ENCODE results near the gene CLPTM1L. TPM values are rescaled to one million over a fixed set of nuclear protein-coding genes. Genes with fewer than 3 reads are reported as not detected.

Gene CLPTM1L
- total RNA-seq, 4 donors from 2014 or later, result 65.0 to 165 (median 106) TPM

DNA sequence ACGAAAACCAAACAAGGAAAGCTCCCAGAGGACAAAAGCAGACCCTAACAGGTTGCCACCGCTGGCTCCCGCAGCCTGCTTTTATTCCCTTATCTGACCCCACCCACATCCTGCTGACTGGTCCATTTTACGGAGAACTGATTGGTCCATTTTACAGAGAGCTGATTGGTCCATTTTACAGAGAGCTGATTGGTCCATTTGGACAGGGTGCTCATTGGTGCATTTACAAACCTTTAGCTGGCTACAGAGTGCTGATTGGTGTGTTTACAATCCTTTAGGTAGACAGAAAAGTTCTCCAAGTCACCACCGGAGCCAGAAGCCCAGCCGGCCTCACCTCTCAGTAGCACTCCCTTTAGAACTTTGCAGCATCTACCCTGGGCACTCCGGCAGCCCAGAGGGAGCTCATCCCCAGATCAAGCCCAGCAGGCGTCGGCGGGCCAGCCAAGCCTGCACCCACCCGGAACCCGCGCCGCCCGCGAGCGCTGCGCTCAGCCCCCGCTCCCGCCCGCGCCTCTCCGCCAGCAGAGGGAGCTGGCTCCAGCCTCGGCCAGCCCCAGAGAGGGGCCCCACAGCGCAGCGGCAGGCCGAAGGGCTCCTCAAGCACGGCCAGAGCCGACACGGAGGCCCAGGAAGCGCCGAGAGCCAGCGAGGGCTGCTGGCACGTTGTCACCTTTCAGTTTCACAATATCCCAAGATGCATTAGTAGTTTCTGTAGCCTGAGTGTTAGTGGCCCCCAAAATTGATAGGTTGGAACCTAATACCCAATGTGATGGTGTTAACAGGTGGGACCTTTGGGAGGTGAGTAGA lies 35.3 kb upstream of the CLPTM1L start:
- no peak for ATAC-seq (ENCODE audit: low FRiP score)
- no peak for DNase-seq (ENCODE audit: low spot score)
- TF ChIP-seq, protein P1, sequence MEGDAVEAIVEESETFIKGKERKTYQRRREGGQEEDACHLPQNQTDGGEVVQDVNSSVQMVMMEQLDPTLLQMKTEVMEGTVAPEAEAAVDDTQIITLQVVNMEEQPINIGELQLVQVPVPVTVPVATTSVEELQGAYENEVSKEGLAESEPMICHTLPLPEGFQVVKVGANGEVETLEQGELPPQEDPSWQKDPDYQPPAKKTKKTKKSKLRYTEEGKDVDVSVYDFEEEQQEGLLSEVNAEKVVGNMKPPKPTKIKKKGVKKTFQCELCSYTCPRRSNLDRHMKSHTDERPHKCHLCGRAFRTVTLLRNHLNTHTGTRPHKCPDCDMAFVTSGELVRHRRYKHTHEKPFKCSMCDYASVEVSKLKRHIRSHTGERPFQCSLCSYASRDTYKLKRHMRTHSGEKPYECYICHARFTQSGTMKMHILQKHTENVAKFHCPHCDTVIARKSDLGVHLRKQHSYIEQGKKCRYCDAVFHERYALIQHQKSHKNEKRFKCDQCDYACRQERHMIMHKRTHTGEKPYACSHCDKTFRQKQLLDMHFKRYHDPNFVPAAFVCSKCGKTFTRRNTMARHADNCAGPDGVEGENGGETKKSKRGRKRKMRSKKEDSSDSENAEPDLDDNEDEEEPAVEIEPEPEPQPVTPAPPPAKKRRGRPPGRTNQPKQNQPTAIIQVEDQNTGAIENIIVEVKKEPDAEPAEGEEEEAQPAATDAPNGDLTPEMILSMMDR (IDR thresholded peaks at IDR 0.05), result peak in 1 of 3 donors; percentile 17

DNA sequence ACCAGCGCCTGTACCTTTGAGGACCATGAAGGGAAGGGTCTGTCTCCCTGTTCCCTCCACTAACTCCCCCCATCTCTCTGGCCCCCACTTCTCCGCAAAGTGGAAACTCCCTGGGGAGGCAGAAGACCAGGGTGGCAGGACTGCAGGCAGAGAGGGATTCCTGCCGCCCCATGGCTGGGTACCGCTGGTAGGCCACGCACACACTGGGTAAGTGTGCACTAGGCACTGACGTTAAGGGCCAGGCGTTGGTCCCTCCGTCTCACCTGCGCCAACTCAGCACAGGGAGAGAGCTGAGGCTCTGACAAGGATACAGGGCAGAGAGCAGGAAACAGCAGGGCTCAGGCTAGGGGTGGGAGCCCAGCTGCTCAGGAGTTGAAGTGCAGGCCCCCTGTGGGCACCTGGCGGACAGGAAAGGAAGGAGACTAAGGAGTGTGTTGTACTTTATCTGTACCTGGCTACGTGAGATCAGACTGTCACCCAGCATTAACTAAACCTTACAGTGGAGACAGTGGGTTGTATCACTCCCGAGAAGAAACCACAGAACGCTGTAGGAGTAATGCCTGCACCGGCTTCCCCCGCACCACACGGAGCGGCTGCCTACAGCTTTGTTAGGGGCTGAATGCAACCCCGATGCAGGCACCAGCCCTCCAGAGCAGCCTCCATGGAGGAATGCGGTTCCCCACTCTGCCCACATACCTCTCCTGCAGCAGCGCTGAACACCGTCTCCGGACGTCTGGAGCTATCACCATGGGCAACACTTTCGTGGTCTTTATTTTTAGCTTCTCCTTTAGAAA lies 34.2 kb upstream of the CLPTM1L start:
- TF ChIP-seq, protein P1 (IDR thresholded peaks at IDR 0.05), result no peak
- ATAC-seq (ENCODE audit: low FRiP score), result no peak
- DNase-seq (ENCODE audit: low spot score), result no peak

DNA sequence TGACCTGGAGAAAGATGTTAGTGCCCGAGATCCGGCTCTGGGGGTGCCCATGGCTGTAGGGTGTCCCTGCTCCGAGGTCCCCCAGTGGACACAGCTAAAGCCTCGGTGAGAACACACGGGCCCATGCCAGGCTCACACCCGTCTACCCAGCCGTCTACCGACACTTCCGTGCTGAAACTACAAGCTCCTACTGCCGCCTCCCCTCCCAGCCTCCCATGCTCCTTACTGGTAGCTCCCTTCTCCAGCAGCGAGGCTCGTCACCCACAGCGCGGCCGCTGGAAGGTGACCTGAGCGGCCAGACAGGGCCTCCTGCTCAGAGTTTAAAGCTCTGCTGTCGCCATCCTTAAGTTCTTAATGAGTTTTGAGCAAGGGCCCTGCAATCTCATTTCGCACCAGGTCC lies 33.2 kb upstream of the CLPTM1L start:
- TF ChIP-seq, protein P1 (IDR thresholded peaks at IDR 0.05), result no peak
- DNase-seq (ENCODE audit: low spot score), result no peak
- ATAC-seq (ENCODE audit: low FRiP score), result no peak

DNA sequence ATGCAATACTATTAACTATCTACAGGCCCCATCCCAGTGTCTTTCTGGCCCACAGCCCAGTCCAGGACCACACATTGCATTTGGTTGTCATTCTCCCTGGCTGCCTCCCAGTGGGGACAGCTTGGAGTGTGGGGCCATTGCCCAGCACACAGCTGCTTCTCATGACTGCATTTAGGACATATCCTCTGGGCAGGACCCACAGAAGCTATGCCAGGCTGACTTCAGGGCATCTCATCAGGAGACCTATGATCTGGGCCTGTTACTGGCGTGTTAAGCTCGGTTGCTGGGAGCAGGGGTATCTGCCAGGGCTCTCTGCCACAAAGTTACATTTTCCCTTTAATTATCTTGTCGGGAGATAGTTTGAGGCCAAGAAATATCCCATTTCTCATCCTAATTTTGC lies 32.1 kb upstream of the CLPTM1L start:
- DNase-seq (ENCODE audit: low spot score), result no peak
- TF ChIP-seq, protein P1 (IDR thresholded peaks at IDR 0.05), result no peak
- no peak for ATAC-seq (ENCODE audit: low FRiP score)

DNA sequence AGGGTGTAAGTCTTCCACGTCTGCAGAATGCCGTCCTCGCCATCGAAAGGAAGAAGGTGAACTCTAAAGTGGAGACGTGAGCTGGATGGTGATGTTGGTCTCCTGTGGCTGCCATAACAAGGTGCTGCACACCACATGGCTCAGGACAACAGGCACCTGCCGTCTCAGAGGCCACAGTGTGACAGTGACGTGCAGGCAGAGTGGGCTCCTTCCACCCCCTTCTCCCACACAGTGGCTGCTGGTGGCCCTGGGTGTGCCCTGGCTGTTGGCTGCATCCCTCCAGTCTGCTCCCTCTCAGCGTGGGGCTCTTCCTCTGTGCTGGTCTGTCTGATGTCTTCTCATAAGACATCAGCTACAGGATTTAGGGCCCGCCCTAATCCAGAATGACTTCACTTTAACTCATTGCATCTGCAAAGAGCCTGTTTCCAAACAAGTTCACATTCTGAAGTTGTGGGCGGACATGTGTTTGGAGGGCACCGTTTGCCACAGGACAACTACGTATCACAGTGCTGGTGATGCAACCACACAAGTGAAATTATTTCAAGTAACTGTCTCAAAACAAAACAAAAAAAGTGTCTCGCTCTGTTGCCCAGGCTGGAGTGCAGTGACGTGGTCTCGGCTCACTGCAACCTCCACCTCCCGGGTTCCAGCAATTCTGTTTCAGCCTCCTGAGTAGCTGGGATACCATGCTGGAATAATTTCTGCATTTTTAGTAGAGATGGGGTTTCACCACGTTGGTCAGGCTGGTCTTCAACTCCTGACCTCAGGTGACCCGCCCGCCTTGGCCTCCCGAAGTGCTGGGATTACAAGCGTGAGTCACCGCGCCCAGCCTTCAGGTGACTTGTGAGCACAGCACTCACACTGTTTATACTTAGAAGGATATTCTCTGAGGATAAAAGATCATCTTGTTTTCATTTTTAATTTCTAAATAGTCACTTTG lies 31.2 kb upstream of the CLPTM1L start:
- TF ChIP-seq, protein P1 (IDR thresholded peaks at IDR 0.05), result no peak
- DNase-seq (ENCODE audit: low spot score) (no peak), ATAC-seq (ENCODE audit: low FRiP score) (no peak)

DNA sequence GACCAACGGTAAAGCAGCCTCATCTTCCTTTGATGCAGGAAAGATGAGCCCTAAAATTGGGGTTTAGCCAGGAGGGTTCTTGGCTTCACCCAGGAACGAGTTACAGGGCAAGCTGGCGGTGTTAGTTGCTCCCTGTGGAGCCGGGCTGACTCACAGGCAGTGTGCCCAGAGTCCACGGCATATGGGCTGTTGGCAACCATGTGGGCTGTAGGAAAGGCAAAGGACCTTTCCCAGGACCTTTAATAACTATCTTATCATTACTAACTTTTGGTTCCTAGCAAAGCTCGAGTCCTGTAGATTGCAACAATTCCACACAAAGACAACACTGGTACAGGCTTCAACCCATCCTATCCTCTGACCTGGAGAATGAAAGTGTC lies 29.8 kb upstream of the CLPTM1L start:
- DNase-seq (ENCODE audit: low spot score), result no peak
- TF ChIP-seq, protein P1 (IDR thresholded peaks at IDR 0.05), result no peak
- no peak for ATAC-seq (ENCODE audit: low FRiP score)

All from omental fat pad (tissue), 4 donors.